ENCODE data around the gene KNTC1.
A peak's percentile ranks its signal among the peaks of the same experiment; 100 is the strongest.
"Not testable (repeated sequence)": the region's sequence is repeated elsewhere in the genome, so short reads cannot be mapped to it uniquely, and the experiment has no call there.

The KNTC1 gene, protein sequence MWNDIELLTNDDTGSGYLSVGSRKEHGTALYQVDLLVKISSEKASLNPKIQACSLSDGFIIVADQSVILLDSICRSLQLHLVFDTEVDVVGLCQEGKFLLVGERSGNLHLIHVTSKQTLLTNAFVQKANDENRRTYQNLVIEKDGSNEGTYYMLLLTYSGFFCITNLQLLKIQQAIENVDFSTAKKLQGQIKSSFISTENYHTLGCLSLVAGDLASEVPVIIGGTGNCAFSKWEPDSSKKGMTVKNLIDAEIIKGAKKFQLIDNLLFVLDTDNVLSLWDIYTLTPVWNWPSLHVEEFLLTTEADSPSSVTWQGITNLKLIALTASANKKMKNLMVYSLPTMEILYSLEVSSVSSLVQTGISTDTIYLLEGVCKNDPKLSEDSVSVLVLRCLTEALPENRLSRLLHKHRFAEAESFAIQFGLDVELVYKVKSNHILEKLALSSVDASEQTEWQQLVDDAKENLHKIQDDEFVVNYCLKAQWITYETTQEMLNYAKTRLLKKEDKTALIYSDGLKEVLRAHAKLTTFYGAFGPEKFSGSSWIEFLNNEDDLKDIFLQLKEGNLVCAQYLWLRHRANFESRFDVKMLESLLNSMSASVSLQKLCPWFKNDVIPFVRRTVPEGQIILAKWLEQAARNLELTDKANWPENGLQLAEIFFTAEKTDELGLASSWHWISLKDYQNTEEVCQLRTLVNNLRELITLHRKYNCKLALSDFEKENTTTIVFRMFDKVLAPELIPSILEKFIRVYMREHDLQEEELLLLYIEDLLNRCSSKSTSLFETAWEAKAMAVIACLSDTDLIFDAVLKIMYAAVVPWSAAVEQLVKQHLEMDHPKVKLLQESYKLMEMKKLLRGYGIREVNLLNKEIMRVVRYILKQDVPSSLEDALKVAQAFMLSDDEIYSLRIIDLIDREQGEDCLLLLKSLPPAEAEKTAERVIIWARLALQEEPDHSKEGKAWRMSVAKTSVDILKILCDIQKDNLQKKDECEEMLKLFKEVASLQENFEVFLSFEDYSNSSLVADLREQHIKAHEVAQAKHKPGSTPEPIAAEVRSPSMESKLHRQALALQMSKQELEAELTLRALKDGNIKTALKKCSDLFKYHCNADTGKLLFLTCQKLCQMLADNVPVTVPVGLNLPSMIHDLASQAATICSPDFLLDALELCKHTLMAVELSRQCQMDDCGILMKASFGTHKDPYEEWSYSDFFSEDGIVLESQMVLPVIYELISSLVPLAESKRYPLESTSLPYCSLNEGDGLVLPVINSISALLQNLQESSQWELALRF (N-terminal part only)

GRCh38 chr12:122526683-122527477 is at the start of gene KNTC1, which contains the start of gene RSRC2:
TSS of gene KNTC1 (plus strand) at chr12:122527249. CDS start at chr12:122530064, 2,815 bp downstream.
TSS of gene RSRC2 (minus strand) at chr12:122526936. CDS start at chr12:122526853, 83 bp downstream.
- DNase-seq, result peak; percentile 97

DNA sequence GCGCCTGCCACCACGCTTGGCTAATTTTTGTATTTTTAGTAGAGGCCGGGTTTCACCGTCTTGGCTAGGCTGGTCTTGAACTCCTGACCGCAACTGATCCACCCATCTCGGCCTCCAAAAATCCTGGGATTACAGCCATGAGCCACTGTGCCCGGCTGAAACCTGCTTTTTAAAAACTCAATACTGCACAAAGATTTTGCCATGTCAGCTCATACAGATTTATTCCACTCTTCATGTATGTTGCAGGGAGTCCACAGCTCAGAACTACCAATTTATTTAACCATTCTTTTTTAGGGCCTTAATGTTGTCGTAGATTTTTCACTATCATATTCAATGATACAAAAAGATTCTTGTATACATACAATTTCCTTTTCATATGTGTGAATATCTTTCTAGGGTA is 46.3 kb upstream of the KNTC1 start:
- no peak for DNase-seq

DNA sequence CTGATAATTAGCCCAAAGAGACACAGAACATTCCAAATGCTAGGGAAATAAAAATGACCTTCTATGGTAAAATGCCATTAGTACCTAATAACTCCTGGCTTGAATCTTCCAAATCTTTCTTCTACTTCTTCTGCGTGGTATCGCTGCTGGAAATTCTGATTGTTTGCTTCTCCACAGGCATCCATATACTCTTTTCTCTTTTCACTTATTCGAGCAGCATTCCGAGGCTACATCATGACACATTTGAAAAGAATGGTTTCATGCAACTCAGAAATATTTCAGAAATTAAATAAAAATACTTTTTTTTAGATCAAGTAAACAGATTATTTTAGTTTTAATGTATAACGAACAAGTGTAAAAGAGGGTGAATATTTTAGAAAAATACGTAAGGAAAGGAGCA is 45.2 kb upstream of the KNTC1 start:
- no peak for DNase-seq

DNA sequence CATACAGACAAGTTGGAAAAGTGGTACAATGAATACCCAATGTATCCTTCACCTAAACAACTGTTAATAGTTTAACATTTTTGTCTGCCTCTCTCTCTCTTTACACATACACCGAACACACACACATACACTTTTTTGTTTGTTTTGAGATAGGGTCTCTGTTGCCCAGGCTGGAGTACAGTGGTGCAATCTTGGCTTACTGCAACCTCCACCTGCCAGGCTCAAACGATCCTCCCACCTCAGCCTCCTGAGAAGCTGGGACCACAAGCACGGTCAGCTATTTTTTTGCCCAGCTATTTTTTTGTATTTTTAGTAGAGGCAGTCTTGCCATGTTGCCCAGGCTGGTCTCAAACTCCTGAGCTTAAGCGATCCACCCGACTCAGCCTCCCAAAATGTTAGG is 43.1 kb upstream of the KNTC1 start:
- peak; percentile 19 for DNase-seq

- not testable (repeated sequence) for DNase-seq
Measured at GRCh38 chr12:122484385-122484784, 42.7 kb upstream of the KNTC1 start.

- not testable (repeated sequence) for DNase-seq
Measured at GRCh38 chr12:122486360-122486759, 40.7 kb upstream of the KNTC1 start.

GRCh38 chr12:122486805-122487426 is 40.1 kb upstream of the KNTC1 start:
- DNase-seq, result peak; percentile 19

DNA sequence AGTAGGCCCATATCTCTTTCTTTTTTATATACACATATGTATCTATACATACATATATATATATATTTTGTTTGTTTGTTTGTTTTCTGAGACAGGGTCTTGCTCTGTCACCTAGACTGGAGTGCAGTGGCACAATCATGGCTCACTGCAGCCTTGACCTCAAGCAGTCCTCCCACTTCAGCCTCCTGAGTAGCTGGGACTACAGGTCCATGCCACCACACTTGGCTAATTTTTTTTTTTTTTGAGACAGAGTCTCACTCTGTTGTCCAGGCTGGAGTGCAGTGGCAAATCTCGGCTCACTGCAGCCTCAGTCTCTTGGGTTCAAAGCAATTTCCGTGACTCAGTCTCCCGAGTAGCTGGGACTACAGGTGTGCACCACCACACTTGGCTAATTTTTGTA is 39.2 kb upstream of the KNTC1 start:
- DNase-seq, result peak; percentile 32

- no peak for DNase-seq
Measured at GRCh38 chr12:122489038-122489437, 38.0 kb upstream of the KNTC1 start.

GRCh38 chr12:122491991-122492390 is 35.1 kb upstream of the KNTC1 start:
- no peak for DNase-seq

DNA sequence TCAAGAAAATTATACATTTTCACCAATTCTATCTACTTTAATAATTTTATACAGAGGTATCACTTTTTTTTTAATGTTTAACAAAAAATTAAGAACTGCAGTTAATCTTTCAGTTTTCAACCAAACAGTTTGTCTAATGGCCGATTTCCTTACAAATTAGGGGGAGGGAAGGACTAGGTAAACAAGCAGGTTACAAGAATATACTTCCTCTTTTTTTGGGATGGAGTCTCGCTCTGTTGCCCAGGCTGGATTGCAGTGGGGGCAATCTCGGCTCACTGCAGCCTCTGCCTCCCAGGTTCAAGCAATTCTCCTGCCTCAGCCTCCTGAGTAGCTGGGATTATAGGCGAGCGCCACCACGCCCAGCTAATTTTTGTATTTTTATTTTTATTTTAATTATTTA is 33.8 kb upstream of the KNTC1 start:
- not testable (repeated sequence) for DNase-seq

DNA sequence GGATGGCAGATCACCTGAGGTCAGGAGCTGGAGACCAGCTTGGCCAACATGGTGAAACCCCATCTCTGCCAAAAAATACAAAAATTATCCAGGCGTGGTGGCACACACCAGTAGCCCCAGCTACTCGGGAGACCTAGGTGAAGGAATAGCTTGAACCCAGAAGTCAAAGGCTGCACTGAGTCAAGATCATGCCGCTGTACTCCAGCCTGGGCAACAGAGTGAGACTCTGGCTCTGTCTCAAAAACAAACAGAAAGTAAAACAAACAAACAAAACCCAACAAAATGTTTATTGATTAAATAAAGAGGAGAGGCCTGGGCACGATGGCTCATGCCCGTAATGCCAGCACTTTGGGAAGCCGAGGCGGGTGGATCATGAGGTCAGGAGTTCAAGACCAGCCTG is 31.8 kb upstream of the KNTC1 start:
- no peak for DNase-seq

GRCh38 chr12:122499991-122500684 is 26.9 kb upstream of the KNTC1 start:
- DNase-seq, result peak; percentile 78

- DNase-seq, result peak; percentile 97
Measured at GRCh38 chr12:122500685-122501488, 26.2 kb upstream of the KNTC1 start, which contains the start of gene ZCCHC8. TSS of gene ZCCHC8 (minus strand) at chr12:122500932. CDS start at chr12:122500840, 92 bp downstream.

GRCh38 chr12:122501489-122501989 is 25.5 kb upstream of the KNTC1 start:
- DNase-seq, result no peak

DNA sequence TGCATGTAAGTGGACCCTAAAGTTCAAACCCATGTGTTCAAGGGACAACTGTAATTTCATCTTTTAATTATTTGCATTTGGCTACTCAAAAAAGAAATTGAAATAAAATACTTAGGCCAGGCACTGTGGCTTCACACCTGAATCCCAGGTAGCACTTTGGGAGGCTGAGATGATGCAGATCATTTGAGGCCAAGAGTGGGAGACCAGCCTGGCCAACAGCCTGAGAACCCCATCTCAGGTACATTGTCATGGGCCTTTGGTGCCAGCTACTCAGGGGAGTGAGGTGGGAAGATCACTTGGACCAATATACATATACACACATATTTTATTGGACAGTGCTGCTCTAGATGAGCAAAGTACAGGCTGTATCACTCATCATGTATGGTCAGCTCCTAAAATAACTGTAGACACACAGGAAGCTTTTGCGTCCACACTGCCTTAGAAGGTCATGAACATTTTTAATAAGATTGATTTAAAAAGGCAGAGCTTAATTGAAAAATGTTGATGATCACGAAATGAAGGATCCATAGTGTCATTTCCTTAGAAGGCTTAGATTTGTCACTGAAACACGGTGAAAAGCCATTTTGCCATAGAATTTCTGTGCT is 23.8 kb upstream of the KNTC1 start:
- DNase-seq, result no peak

DNA sequence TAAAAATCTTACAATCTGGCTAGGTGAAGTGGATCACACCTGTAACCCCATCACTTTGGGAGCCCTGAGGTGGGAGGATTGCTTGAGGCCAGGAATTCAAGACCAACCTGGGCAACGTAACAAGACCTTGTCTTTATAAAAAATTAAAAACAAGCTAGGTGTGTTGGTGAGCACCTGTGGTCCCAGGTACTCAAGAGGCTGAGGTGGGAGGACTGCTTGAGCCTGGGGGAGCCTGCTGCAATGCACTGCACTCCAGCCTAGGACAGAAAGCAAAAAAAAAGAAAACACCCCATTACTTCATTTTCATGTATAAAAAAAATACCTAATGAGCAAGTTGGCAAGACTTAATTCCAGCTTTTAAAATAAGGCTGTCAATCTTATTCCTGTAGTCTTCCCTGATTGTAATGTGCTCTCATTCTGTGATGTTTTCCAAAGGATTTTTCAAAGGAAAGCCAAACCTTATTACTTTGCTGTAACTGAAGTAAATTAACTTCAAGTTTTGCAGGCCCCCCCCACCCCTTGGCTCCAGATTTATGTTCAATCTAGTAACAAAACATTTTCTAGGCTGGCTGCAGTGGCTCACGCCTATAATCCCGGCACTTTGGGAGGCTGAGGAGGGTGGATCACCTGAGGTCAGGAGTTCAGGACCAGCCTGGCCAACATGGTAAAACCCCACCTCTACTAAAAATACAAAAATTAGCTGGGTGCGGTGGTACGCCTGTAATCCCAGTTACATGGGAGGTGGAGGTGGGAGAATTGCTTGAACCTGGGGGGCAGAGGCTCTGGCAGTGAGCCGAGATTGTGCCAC is 23.1 kb upstream of the KNTC1 start:
- DNase-seq, result no peak

DNA sequence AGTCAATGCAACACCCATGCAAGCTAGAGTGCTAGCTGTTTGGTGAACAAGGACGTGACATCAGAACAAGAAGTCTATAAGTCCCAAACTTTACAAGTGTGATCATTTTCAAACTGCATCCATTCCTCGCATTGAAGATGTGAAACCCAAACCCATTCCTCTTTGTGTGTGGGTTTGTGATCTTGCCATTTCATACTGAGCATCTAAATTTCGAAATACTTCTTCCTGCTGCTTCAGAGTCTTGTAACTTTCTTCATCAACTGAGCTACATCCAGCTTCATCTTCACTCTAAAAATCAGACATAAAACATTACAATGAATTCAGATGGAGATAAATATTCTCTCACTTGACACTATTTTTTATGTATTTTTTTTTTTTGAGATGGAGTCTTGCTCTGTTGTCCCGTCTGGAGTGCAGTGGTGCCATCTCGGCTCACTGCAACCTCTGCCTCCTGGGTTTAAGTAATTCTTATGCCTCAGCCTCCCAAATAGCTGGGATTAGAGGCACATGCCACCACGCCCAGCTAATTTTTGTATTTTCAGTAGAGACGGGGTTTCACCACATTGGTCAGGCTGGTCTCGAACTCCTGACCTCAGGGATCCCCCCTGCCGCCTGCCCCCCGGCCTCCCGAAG is 21.5 kb upstream of the KNTC1 start:
- DNase-seq, result no peak

All from activated CD8-positive, alpha-beta memory T cell treated with anti-CD3 and anti-CD28 coated beads for 24 hours (primary cell).